Activated naive CD4-positive, alpha-beta T cell treated with anti-CD3 and anti-CD28 coated beads, Interleukin-2, amount 50 U/mL, for 24 hours (primary cell): ENCODE results near the gene DAPK3.
A peak's percentile ranks its signal among the peaks of the same experiment; 100 is the strongest.
"Not testable (repeated sequence)": the region's sequence is repeated elsewhere in the genome, so short reads cannot be mapped to it uniquely, and the experiment has no call there.

Source experiments
- H3K27ac Mint-ChIP-seq: one replicate; pipeline ENCODE4 v1.8.0; 2021; ENCODE audit warnings: mild to moderate bottlenecking, mixed read lengths
- H3K27me3 Mint-ChIP-seq: one replicate; pipeline ENCODE4 v1.8.0; 2021; ENCODE audit warnings: mixed read lengths
- H3K36me3 Mint-ChIP-seq: one replicate; pipeline ENCODE4 v1.8.0; 2021; ENCODE audit warnings: mixed read lengths
- H3K4me1 Mint-ChIP-seq: one replicate; pipeline ENCODE4 v1.8.0; 2021; ENCODE audit warnings: mixed read lengths
- H3K4me3 Mint-ChIP-seq: one replicate; pipeline ENCODE4 v1.8.0; 2021; ENCODE audit warnings: mild to moderate bottlenecking, mixed read lengths
- H3K9me3 Mint-ChIP-seq: one replicate; pipeline ENCODE4 v1.8.0; 2021; ENCODE audit warnings: mixed read lengths

The DAPK3 gene

DNA sequence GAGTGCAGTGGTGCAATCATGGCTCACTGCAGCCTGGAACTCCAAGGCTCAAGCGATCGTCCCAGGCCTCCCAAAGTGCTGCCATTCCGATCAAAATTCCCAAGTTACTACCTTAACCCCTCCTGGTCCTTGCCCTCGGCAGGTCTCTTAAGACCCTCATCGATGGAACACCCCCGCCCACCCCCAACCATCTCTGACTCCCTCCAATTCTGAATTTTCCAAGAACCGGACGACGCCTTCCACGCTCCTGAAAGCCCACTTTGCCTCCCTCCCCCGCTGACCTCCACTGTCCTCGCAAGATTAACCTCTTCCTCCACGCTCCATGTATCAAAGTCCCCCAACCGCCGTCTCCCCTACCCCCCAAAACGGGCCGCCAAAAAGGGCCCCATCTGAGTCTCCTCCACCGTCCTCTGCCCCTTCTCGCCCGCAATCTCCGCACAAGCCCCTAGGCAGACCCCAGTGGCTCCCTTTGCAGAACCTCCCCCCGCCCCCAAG is 539 bp downstream of the DAPK3 start:
- Mint-ChIP-seq H3K9me3 (no peaks in the 10 kb centered on the region), H3K27me3 (no peaks in the 10 kb centered on the region), H3K27ac (peak overlapping the region; percentile 84), H3K4me1 (peaks cover 28% of the 10 kb centered on the region), H3K36me3 (peaks cover 2% of the 10 kb centered on the region), H3K4me3 (peak overlapping the region; percentile 94)

DNA sequence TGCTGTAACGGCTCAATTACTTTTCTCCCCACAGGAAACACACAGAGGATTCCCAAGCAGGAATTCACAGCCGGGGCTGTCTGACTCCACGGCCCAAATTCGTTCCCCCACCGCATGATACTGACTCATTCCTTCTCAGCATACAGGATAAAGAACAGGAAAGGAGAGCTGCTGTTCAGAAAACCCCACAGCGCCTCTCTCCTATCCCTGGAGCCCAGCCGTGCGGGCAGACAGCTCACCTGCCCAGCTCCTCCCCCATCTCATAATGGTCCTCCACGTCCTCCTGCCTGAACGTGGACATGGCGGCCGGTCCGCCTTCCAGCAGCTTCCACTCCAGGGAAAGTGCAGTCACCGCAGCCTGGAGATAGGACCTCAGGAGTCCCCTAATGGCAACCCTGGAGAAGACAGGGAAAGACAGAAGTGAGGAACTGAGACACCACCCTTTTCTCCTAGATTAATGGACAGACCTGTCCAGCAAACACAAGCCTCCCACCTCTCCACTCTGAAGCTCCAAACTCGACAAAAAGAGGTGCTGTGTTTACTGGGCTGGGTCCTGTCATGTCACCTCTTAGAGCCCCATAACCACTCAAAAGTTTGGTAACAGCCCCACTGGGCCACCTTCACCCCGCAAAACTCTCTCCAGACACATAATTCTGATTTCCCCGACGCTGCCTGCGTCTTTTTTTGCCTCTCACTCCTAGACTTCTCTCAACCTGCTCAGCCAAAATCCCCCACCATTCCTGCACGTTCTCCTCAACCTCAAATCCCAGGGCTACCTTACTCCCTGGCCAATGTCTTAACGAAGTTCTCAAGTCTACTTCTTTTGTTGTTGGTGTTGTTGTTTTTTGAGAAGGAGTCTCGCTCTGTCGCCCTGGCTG is 1.2 kb downstream of the DAPK3 start:
- no peaks in the 10 kb centered on the region for H3K9me3 Mint-ChIP-seq
- H3K36me3 Mint-ChIP-seq: peaks cover 2% of the 10 kb centered on the region
- H3K4me1 Mint-ChIP-seq: peaks cover 28% of the 10 kb centered on the region
- H3K27me3 Mint-ChIP-seq: no peaks in the 10 kb centered on the region
- peak overlapping the region; percentile 94 for H3K4me3 Mint-ChIP-seq
- H3K27ac Mint-ChIP-seq: peak overlapping the region; percentile 84

DNA sequence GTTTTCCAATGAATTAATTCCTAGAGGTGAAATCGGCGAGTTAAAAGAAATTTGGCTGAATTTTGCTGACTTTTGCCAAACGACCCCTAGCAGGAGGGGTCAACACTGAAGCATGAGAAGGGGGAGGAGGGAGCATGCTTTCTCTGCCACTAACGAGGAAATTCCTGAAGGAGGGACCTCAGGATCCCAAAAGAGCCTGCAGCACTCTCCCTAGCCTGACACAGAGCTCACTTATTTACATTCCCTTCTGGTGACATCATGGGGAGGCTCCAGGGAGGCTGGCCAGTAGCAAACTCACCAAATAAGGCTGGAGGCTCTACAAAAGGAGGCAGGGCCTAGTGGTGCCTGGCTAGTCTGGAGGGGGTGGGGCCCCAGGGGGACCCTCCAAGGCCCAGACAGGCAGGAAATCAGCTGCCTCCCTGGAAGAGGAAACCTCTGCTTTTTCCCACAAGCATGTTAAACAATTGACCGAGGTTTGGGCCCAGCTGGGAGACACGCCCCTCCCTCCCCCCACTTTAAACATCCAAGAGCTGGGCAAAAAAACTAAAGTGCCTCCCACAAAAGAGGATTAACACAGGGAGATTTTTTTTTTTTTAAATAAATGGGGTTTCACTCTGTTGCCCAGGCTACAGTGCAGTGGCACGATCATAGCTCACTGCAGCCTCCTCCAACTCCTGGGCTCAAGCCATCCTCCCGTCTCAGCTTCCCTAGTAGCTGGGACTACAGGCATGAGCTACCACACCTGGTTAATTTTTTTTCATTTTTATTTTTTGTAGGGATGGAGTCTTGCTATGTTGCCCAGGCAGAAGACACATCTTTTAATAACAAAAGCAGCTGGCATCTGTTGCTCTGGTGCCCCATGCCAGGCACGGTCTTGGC is 2.1 kb downstream of the DAPK3 start:
- Mint-ChIP-seq H3K27me3 (no peaks in the 10 kb centered on the region), H3K4me1 (peaks cover 28% of the 10 kb centered on the region), H3K4me3 (peak overlapping the region; percentile 40), H3K9me3 (no peaks in the 10 kb centered on the region), H3K27ac (no peak overlapping the region), H3K36me3 (peaks cover 2% of the 10 kb centered on the region)

DNA sequence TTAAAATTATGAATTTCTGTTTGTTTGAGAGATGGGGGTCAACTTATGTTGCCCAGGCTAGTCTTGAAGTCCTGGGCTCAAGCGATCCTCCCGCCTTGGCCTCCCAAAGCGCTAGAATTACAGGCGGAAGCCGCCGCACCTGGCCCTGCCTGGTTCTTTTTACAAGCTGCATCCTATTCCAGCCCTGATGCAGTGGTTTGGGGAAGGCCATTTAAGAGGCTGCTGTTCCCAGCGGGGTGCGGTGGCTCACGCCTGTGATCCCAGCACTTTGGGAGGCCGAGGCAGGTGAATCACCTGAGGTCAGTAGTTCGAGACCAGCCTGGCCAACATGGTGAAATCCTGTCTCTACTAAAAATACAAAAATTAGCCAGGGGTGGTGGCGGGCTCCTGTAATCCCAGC is 2.9 kb downstream of the DAPK3 start:
- H3K9me3 Mint-ChIP-seq, H3K36me3 Mint-ChIP-seq, H3K4me3 Mint-ChIP-seq, H3K27me3 Mint-ChIP-seq, H3K27ac Mint-ChIP-seq: not testable (repeated sequence)
- peaks cover 28% of the 10 kb centered on the region for H3K4me1 Mint-ChIP-seq

DNA sequence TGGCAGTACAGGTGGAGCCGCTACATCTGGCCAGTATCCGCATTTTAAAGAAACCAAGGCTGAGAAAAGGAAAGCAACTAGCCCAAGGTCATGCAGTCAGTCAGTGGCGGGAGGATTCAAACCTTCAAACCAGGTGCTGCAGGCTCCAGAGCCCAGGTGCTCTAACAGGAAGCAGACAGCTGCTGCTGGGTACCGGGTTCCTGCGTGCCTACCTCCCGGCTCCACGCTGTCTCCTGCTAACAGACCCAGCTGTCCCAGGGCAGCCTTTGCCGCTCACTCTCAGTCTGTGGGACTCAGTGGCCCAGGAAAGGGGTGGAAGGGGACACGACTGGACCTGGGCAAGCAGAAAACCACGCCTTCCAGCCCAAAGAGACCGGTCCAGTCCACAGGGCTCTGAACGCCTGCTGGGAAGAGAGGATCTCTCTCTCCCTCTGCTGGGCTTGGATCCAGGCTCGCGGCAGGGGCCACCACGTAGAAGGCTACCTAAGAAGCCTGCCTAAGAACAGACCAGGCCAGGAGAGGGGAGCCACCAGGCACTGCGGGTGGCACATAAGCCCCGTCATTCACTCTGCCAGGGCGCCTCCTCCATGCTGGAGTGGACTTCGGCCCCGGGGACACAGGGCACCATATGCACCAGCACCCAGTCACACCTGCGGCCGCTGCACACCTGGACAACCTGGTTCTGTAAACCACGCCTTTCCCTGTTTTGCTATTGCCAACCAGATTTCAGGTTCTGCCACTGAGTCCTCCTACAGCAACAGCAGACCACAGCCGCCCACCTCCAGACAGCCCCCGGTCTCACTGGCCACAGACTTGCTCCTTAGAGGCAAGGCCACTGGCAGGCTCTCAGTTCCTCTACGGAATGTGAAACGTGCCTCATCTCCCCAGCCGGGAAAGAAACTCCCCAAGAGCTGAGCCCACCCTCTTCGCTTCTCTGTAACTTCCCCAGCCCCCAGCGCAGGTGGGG is 4.6 kb downstream of the DAPK3 start:
- Mint-ChIP-seq H3K36me3 (peaks cover 2% of the 10 kb centered on the region), H3K4me1 (peaks cover 28% of the 10 kb centered on the region), H3K9me3 (no peaks in the 10 kb centered on the region), H3K27ac (peak overlapping the region; percentile 62), H3K4me3 (no peak overlapping the region), H3K27me3 (no peaks in the 10 kb centered on the region)

DNA sequence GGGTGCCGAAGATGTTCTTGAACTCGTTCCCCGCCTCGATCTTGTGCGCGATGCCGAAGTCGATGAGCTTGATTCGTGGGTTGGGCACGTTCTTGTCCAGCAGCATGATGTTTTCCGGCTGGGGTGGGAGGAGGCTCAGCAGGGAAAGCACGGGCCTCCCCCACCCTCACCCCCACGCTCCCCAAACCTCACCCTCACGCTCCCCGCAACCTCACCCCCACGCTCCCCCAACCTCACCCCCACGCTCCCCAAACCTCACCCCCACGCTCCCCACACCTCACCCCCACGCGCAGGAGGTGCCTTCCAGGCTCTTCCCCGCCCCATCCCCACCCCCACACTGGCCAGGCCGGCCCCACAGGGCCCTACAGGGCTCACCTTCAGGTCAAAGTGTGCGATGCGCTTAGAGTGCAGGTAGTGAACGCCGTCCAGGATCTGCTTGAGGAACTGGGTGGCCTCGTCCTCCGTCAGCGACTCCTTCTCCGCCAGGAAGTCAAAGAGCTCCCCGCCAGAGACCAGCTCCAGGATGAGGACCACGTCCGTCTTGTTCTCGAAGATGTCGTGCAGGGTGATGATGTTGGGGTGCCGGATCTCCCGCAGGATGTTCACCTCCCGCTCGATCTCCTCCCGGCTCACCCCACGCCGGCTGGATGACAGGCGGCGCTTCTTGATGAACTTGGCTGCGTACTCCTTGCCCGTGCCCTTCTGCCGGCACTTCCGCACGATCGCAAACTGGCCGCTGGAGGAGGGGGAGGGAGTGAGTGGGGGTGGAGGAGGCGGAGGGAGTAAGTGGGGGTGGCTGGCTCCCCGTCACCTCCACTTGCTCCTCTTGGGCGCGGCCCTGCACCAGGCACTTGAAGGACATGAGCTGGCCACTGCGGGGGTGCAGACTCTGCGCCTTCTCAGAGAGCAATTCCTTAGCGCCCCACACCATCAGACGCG is 6.4 kb downstream of the DAPK3 start:
- Mint-ChIP-seq H3K4me3 (no peak overlapping the region), H3K9me3 (no peaks in the 10 kb centered on the region), H3K27ac (no peak overlapping the region), H3K36me3 (no peaks in the 10 kb centered on the region), H3K4me1 (peaks cover 18% of the 10 kb centered on the region), H3K27me3 (no peaks in the 10 kb centered on the region)

DNA sequence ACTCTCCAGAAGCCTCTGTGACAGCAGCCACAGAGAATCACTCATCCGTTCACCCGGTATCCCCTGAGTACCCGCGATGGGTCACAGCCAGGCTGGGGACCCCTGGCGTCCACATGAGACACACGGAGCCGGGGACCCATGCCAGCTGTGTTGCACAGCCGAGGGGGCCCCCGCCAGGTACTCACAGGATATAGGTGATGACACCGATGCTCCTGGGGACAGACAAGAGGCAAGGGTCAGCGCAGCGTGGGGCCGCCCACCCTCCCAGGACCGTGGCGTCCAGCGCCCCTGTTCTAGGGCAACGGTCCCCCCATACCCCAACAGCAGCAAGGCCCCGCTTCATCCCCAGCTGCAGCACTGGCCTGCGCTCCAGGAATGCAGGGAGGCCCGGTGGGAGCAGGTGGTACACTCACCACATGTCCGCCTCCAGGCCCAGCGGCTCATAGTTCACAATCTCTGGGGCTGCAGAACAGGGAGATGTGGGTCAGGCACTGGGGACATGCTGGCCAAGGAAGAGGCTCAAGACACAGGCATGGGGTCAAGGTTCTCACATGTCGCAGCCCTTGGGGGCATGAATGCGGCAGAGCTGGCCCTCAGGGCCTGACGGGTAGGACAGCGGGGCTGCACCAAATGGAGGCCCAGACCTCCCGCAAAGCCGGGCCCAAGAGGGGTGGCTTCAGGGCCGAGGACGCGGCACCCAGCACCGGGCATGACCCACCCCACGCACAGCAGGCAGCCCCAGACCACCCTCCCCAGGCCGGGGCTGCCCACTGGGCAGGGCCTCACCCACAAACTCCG is 7.2 kb downstream of the DAPK3 start:
- Mint-ChIP-seq H3K4me1 (peaks cover 10% of the 10 kb centered on the region), H3K27ac (no peak overlapping the region), H3K9me3 (no peaks in the 10 kb centered on the region), H3K27me3 (no peaks in the 10 kb centered on the region), H3K36me3 (no peaks in the 10 kb centered on the region), H3K4me3 (no peak overlapping the region)

DNA sequence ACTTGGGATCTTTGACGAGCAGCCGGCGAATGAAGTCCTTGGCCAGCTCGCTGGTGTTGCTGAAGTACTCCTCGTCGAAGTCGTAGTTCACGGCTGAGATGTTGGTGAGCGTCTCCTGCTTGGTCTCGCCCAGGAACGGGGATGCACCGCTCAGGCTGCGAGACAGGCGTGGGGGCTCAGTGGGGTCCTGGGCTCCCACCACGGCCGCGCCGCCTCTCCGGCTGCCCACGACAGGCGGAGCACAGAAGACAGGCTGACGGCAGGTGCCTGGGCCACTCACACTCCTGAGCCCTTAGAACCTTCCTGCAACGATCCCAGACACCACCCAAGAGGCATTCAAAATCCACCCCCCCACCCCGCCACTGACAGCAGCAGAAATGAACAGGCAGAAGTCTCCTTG is 9.9 kb downstream of the DAPK3 start:
- Mint-ChIP-seq H3K36me3 (no peaks in the 10 kb centered on the region), H3K27ac (no peak overlapping the region), H3K4me1 (no peaks in the 10 kb centered on the region), H3K4me3 (no peak overlapping the region), H3K27me3 (no peaks in the 10 kb centered on the region), H3K9me3 (no peaks in the 10 kb centered on the region)

DNA sequence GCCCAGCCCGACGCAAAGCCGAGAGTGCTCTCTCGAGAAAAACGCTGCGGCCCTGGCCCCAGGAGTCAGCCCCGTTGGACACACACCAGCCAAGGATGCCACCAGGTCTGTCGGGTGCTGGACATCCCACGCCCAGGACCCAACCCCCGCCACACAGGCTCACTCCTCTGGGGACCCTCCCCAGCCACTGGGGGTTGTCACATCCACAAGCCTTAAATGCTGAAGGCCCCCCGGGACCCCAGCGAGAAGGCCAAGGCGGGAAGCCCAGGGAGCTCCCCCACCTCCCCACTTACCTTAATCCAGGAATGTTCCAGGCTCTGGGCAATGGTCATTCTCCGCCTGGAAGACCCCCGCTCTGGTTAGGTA is 11.2 kb downstream of the DAPK3 start:
- Mint-ChIP-seq H3K4me1 (no peaks in the 10 kb centered on the region), H3K4me3 (no peak overlapping the region), H3K27ac (no peak overlapping the region), H3K27me3 (no peaks in the 10 kb centered on the region), H3K36me3 (no peaks in the 10 kb centered on the region), H3K9me3 (no peaks in the 10 kb centered on the region)

DNA sequence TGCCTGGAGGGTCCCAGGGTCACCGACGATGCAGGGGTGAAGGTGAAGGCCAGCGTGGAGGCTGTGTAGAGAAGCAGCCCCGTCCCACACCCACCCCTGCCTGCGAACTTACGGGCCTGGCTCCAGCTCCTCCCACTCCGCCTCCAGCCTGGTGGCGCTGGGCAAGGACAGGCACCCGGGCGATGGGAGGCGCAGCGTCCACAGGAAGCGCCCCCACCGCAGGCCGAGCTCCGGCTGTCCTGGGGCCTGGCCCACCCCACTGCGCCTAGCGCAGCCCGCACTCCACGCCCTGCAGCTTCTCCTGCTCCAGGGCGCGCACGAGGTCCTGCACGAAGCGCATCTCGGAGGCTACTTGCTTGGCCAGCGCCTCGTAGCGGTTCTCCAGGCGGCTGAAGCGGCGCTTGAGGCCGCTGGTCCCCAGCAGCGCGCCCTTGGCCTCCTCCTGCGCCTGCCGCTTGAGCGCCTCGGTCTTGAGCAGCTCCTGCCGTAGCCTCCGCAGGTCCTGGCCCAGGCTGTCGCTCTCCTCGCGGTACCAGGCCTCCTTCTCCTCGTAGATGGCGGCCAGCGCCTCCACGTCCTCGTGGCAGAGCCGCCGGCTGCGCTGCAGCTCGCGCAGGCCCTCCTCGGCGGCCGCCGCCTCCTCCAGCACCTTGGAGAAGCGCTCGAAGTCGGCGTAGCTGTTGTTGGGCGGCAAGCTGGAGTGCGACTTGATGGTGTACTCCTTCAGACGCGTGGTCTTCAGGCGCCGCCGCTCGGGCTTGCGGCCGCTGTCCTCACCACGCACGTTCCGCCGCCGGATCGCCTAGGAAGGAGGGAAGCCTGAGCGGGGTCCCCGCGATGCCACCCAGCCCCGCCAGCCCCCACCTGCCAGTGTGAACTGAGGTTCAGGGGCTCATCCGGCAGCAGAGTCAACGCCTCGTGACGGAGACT is 11.8 kb downstream of the DAPK3 start:
- Mint-ChIP-seq H3K27ac (no peak overlapping the region), H3K9me3 (no peaks in the 10 kb centered on the region), H3K27me3 (no peaks in the 10 kb centered on the region), H3K36me3 (no peaks in the 10 kb centered on the region), H3K4me1 (no peaks in the 10 kb centered on the region), H3K4me3 (no peak overlapping the region)

DNA sequence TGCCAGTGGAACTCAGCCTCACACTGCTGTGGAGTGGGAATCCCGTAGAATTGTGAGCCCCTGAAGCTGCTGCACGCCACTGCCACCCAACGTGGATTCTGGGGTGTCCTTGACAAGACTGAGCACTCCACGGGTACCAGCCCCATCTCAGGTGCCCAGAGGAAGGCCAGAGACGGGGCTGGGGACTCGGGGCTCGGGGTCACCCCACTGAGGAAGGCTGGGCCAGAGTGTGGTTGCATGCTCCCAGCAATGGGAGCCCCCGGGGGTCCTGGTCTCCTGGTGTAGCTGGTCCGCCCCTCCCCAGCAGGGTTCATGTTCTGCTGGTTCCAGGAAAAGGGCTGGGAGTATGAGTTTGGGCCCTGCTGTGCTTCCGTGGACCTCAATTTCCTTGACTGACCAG is 15.2 kb downstream of the DAPK3 start:
- H3K27me3 Mint-ChIP-seq: no peaks in the 10 kb centered on the region
- no peaks in the 10 kb centered on the region for H3K9me3 Mint-ChIP-seq
- H3K36me3 Mint-ChIP-seq: no peaks in the 10 kb centered on the region
- no peak overlapping the region for H3K4me3 Mint-ChIP-seq
- H3K4me1 Mint-ChIP-seq: peaks cover 7% of the 10 kb centered on the region
- H3K27ac Mint-ChIP-seq: no peak overlapping the region

DNA sequence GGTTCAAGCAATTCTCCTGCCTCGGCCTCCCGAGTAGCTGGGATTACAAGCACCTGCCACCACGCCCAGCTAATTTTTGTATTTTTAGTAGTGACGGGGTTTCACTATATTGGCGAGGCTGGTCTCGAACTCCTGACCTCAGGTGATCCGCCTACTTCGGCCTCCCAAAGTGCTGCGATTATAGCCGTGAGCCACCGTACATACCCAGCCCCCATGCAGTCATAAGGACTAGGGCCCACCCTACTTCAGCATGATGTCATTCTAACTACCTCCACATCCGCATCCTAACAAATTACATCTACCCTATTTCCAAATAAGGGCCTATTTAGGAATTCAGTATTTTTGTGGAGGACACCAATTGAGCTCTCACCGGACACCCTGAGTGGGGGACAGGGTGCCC is 15.6 kb downstream of the DAPK3 start:
- H3K27me3 Mint-ChIP-seq, H3K27ac Mint-ChIP-seq, H3K4me1 Mint-ChIP-seq, H3K9me3 Mint-ChIP-seq, H3K4me3 Mint-ChIP-seq, H3K36me3 Mint-ChIP-seq: not testable (repeated sequence)

DNA sequence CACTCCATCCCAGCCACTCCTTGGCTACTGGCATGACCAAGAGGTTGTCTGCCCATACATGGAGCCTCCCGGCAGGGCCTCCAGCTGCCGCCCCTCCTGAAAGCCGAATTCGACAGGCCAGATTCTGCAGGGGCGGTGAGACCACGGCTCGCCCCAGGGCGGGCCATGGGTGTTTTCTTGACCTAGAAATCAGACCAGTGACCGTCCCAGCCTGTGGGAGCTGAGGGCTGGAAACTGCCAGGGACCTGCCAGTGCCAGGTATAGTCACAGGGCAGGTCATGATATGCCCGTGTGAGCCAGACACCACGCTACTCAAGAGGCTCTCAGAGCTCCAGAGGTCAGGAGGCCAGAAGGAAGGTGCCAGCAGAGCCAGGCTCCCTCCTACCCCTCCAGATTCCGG is 16.8 kb downstream of the DAPK3 start:
- Mint-ChIP-seq H3K4me1 (peaks cover 7% of the 10 kb centered on the region), H3K36me3 (no peaks in the 10 kb centered on the region), H3K9me3 (no peaks in the 10 kb centered on the region), H3K4me3 (no peak overlapping the region), H3K27me3 (no peaks in the 10 kb centered on the region), H3K27ac (no peak overlapping the region)
